H1 (cell line): ENCODE measurements around the gene TTI1. TPM values are rescaled to one million over a fixed set of nuclear protein-coding genes. Genes with fewer than 3 reads are reported as not detected.

ENCODE experiments used
- CTCF ChIA-PET: fragments of 300-600 bp; sonication (Branson Sonifier 250); formaldehyde crosslinking; loops from one replicate; lab custom pipeline; 2021; ENCODE audit not compliant: partially characterized antibody; lab: Charles Lee
- POLR2A ChIA-PET: fragments of 300-600 bp; sonication (Branson Sonifier 250); formaldehyde crosslinking; loops from one replicate; lab custom pipeline; 2021; ENCODE audit warnings: inconsistent platforms; ENCODE audit not compliant: partially characterized antibody; lab: Charles Lee
- DNase-seq, 2 experiments: peaks; one replicate each; pipeline versions ENCODE4 v3.0.0 to v3.0.0-alpha.2; 2010 to 2022; ENCODE audit warnings: low spot score in 2 of 2, low read depth in 1 of 2, mixed read lengths in 1 of 2
- FAIRE-seq: peaks from 2 replicates; lab custom pipeline; 2011; peaks lifted over from hg19 to GRCh38; lab: Jason Lieb, UNC
- H2AFZ ChIP-seq: 2 replicates; pipeline ENCODE4 v1.8.1; 2012; ENCODE audit warnings: low read length, inconsistent platforms
- H2AK5ac ChIP-seq: 2 replicates; pipeline ENCODE4 v1.6.1; 2013; ENCODE audit warnings: low read depth, low read length
- H2BK120ac ChIP-seq: replicated peaks from 2 replicates; pipeline ENCODE3; 2013; ENCODE audit warnings: low read depth, low read length, inconsistent platforms
- H2BK12ac ChIP-seq: 2 replicates; pipeline ENCODE4 v1.6.1; 2013; ENCODE audit warnings: low read depth, low read length
- H2BK15ac ChIP-seq: 2 replicates; pipeline ENCODE4 v1.6.1; 2013; ENCODE audit warnings: low read length
- H2BK20ac ChIP-seq: 2 replicates; pipeline ENCODE4 v1.6.1; 2013; ENCODE audit warnings: low read length
- H2BK5ac ChIP-seq: 2 replicates; pipeline ENCODE4 v1.6.1; 2013; ENCODE audit warnings: low read depth, low read length
- H3K14ac ChIP-seq: 2 replicates; pipeline ENCODE4 v1.6.1; 2013; ENCODE audit warnings: inconsistent platforms; ENCODE audit not compliant: insufficient read length
- H3K18ac ChIP-seq: 2 replicates; pipeline ENCODE4 v1.6.1; 2013; ENCODE audit warnings: low read length; ENCODE audit errors: extremely low read depth
- H3K23ac ChIP-seq: 2 replicates; pipeline ENCODE4 v1.6.1; 2013; ENCODE audit warnings: inconsistent platforms; ENCODE audit not compliant: insufficient read length
- H3K23me2 ChIP-seq: 2 replicates; pipeline ENCODE4 v1.6.1; 2013; ENCODE audit warnings: low read depth, low read length
- H3K27ac ChIP-seq: 2 replicates; pipeline ENCODE4 v1.6.1; 2011; ENCODE audit warnings: low read depth, low read length, inconsistent platforms
- H3K27me3 ChIP-seq, 4 experiments: replicated peaks in 1 of 4; 1 replicate in 1 of 4; 2 replicates in 3 of 4; pipeline versions ENCODE4 v1.6.1 to v1.8.1; 2011 to 2013; ENCODE audit warnings: low read length in 3 of 4, mild to moderate bottlenecking in 3 of 4, inconsistent platforms in 2 of 4, mixed read lengths in 2 of 4, moderate library complexity in 1 of 4; ENCODE audit not compliant: control insufficient read depth in 3 of 4, insufficient read depth in 3 of 4; ENCODE audit errors: extremely low read depth in 1 of 4
- H3K36me3 ChIP-seq, 4 experiments: 2 replicates each; pipeline versions ENCODE4 v1.6.1 to v1.8.1; 2011 to 2013; ENCODE audit warnings: mild to moderate bottlenecking in 4 of 4, low read length in 3 of 4, moderate library complexity in 2 of 4, control low read depth in 1 of 4, inconsistent platforms in 1 of 4; ENCODE audit not compliant: insufficient read depth in 4 of 4, control insufficient read depth in 2 of 4
- H3K4ac ChIP-seq: replicated peaks from 2 replicates; pipeline ENCODE3; 2013; ENCODE audit warnings: low read length, low read depth, mixed read lengths, inconsistent platforms; ENCODE audit not compliant: insufficient read length
- H3K4me1 ChIP-seq, 4 experiments: replicated peaks in 1 of 4; 1 replicate in 1 of 4; 2 replicates in 3 of 4; pipeline versions ENCODE4 v1.6.1 to v1.8.1; 2011 to 2013; ENCODE audit warnings: low read length in 3 of 4, inconsistent platforms in 2 of 4, mixed read lengths in 1 of 4; ENCODE audit not compliant: insufficient read depth in 4 of 4, control insufficient read depth in 3 of 4
- H3K4me2 ChIP-seq, 2 experiments: 2 replicates each; pipeline versions ENCODE4 v1.6.1 to v1.8.1; 2011 to 2013; ENCODE audit warnings: low read depth in 2 of 2, low read length in 2 of 2, control low read depth in 1 of 2, inconsistent platforms in 1 of 2, mild to moderate bottlenecking in 1 of 2; ENCODE audit not compliant: insufficient read depth in 1 of 2
- H3K4me3 ChIP-seq, 4 experiments: fragments of 200-600, 300-600 bp in 1 of 4; sonication (generic), shearing (Covaris generic), sonication (Bioruptor Twin) in 1 of 4; 2 replicates each; pipeline versions ENCODE4 v1.5.1 to v1.8.1; 2011 to 2016; ENCODE audit warnings: low read length in 4 of 4, low read depth in 3 of 4, control low read depth in 2 of 4, inconsistent platforms in 2 of 4, mild to moderate bottlenecking in 2 of 4, mixed read lengths in 1 of 4, moderate library complexity in 1 of 4; ENCODE audit not compliant: insufficient read depth in 2 of 4; ENCODE audit errors: extremely low read depth in 1 of 4
- H3K56ac ChIP-seq: replicated peaks from 2 replicates; pipeline ENCODE3; 2013; ENCODE audit warnings: low read depth, mild to moderate bottlenecking, mixed read lengths, low read length, inconsistent platforms; ENCODE audit not compliant: insufficient read length
- H3K79me1 ChIP-seq: 2 replicates; pipeline ENCODE4 v1.6.1; 2013; ENCODE audit warnings: low read depth, low read length, control low read depth
- H3K79me2 ChIP-seq, 2 experiments: 2 replicates each; pipeline versions ENCODE4 v1.6.1 to v1.8.1; 2012 to 2013; ENCODE audit warnings: low read length in 2 of 2, mild to moderate bottlenecking in 2 of 2, inconsistent platforms in 1 of 2; ENCODE audit not compliant: insufficient read depth in 2 of 2, control insufficient read depth in 1 of 2
- H3K9ac ChIP-seq, 4 experiments: replicated peaks in 1 of 4; 1 replicate in 1 of 4; 2 replicates in 3 of 4; pipeline versions ENCODE4 v1.6.1 to v1.8.1; 2011 to 2013; ENCODE audit warnings: low read depth in 3 of 4, low read length in 3 of 4, control low read depth in 2 of 4, mild to moderate bottlenecking in 2 of 4, moderate library complexity in 2 of 4, inconsistent platforms in 1 of 4; ENCODE audit errors: extremely low read depth in 1 of 4
- H3K9me3 ChIP-seq, 2 experiments: 2 replicates each; pipeline versions ENCODE4 v1.6.1 to v1.8.1; 2012 to 2013; ENCODE audit warnings: mild to moderate bottlenecking in 2 of 2, moderate library complexity in 2 of 2, control low read depth in 1 of 2, inconsistent platforms in 1 of 2, low read depth in 1 of 2, low read length in 1 of 2, mixed read lengths in 1 of 2; ENCODE audit not compliant: insufficient read depth in 2 of 2
- H4K20me1 ChIP-seq, 2 experiments: replicated peaks in 1 of 2; 2 replicates each; pipeline versions ENCODE3 to v1.8.1; 2011 to 2013; ENCODE audit warnings: inconsistent platforms in 2 of 2, low read length in 2 of 2, mild to moderate bottlenecking in 1 of 2; ENCODE audit not compliant: insufficient read depth in 2 of 2, control insufficient read depth in 1 of 2
- H4K5ac ChIP-seq: 2 replicates; pipeline ENCODE4 v1.6.1; 2013; ENCODE audit warnings: low read length, low read depth, mixed read lengths, inconsistent platforms; ENCODE audit not compliant: insufficient read length
- H4K8ac ChIP-seq: 2 replicates; pipeline ENCODE4 v1.8.0; 2013; ENCODE audit warnings: mild to moderate bottlenecking, moderate library complexity, low read length, inconsistent platforms; ENCODE audit not compliant: insufficient read depth; ENCODE audit errors: extremely low read depth
- H4K91ac ChIP-seq: replicated peaks from 2 replicates; pipeline ENCODE3; 2013; ENCODE audit warnings: low read length, mixed read lengths, inconsistent platforms; ENCODE audit not compliant: insufficient read length
- CEBPB ChIP-seq: IDR thresholded peaks from 2 replicates; pipeline ENCODE4 v1.6.1; 2012; ENCODE audit warnings: low read depth, low read length
- EP300 ChIP-seq, 2 experiments: IDR thresholded peaks; 1 replicate in 1 of 2; 2 replicates in 1 of 2; pipeline ENCODE4 v1.6.1; 2011 to 2012; ENCODE audit warnings: low read depth in 2 of 2, low read length in 2 of 2, mild to moderate bottlenecking in 2 of 2, borderline replicate concordance in 1 of 2, inconsistent platforms in 1 of 2, moderate library complexity in 1 of 2
- HDAC2 ChIP-seq, 2 experiments: fragments of 300-600 bp in 1 of 2; sonication (generic) in 1 of 2; IDR thresholded peaks; 2 replicates each; pipeline ENCODE4 v1.6.1; 2011 to 2012; ENCODE audit warnings: low read depth in 2 of 2, low read length in 2 of 2, mild to moderate bottlenecking in 2 of 2, moderate library complexity in 2 of 2, borderline replicate concordance in 1 of 2, inconsistent platforms in 1 of 2
- POU5F1 ChIP-seq: IDR thresholded peaks from 2 replicates; pipeline ENCODE4 v1.6.1; 2011; ENCODE audit warnings: low read depth, mild to moderate bottlenecking, low read length, moderate library complexity
- WGBS, 2 experiments: shearing (Covaris generic) in 1 of 2; methylation state at CpG; one replicate each; pipeline versions ENCODE4 v1.1.6 to v1.1.7; 2013 to 2015; ENCODE audit warnings: low lambda C conversion rate in 2 of 2, mixed read lengths in 2 of 2, inconsistent platforms in 1 of 2, low coverage in 1 of 2, missing lambda C conversion rate in 1 of 2; ENCODE audit not compliant: insufficient replicate concordance in 2 of 2, insufficient coverage in 1 of 2, insufficient read length in 1 of 2; ENCODE audit errors: extremely low coverage in 1 of 2, missing lambda C conversion rate in 1 of 2; 5-methylcytosine and 5-hydroxymethylcytosine counted together
- polyA plus RNA-seq, 7 experiments: library from polyadenylated mRNA; depleted of rRNA in 3 of 7; stranded (reverse) in 5 of 7; unstranded in 2 of 7; fragments of >200 nt in 5 of 7; fragments of 200-250 nt in 2 of 7; gene quantifications; 1 replicate in 5 of 7; 2 replicates in 1 of 7; 4 replicates in 1 of 7; pipeline versions ENCODE4 v1.2.1 to v1.2.3, GENCODE V29; 2011 to 2013; ENCODE audit warnings: missing spikeins in 2 of 7, mixed read lengths in 2 of 7
- total RNA-seq: library from RNA; stranded (reverse); fragmentation: NEBNext Ultra II Directional; extraction: Animal tissue kit (Norgen Biotek cat#: 25700); gene quantifications from 2 replicates; pipeline ENCODE4 v1.2.1, GENCODE V29; 2021
- TF ChIP-seq, protein P1 (sequence below): IDR thresholded peaks from 2 replicates; pipeline ENCODE4 v1.6.1; 2012; ENCODE audit warnings: low read length, inconsistent platforms

Gene TTI1
- total and polyA plus RNA-seq, 2 of the 8 experiments (the other 6 are each of a cell fraction or from before 2014, with no cell fraction given): 34.1 to 47.0 TPM

DNA sequence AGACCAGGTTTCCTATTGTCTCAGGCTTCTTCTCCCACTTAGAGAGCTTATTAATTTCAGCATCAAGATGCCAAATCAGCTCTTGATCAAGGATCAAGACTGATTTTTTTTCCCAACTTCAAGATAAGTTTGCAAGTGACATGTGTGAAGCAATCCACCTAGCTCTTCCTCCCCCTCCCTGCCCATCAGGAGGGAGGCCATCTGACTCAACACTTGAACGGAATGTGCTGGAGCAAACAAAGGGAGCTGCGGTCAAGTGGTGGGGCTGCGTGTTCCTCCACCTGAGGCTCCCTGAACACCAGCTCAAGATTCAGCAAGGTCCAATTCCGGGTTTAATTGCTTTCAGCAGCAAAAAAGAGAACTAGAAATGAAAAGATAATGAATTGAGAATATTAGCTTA lies 38.7 kb downstream of the TTI1 start:
- H3K23ac ChIP-seq: no peak overlapping the region
- no peak overlapping the region for H3K9ac ChIP-seq
- no peak for FAIRE-seq
- peaks cover 3 to 10% of the 10 kb centered on the region in 2 experiments for H4K20me1 ChIP-seq
- no peak overlapping the region for H4K8ac ChIP-seq
- H3K9me3 ChIP-seq: no peaks in the 10 kb centered on the region
- no peak overlapping the region for H3K18ac ChIP-seq
- H3K27me3 ChIP-seq: no peaks in the 10 kb centered on the region
- POLR2A ChIA-PET: interaction anchor here (0.7 kb wide), 1 partner anchor 662 kb away, joined by 3 read pairs; no protein-coding TSS in a partner anchor
- H3K56ac ChIP-seq: no peak overlapping the region
- no peaks in the 10 kb centered on the region; the same call in 1 of the 2 replicates for H3K79me1 ChIP-seq
- no peaks in the 10 kb centered on the region for H3K23me2 ChIP-seq
- no peak overlapping the region for H4K5ac ChIP-seq
- no peaks in the 10 kb centered on the region; a peak in 2 of 7 replicates for H3K4me1 ChIP-seq
- CTCF ChIA-PET: interaction anchor here (0.9 to 5.3 kb wide), 14 partner anchors 11 to 432 kb away, joined by 3 to 32 read pairs (median 8); partner anchors contain the start of gene VSTM2L
- H3K36me3 ChIP-seq: peaks cover 12 to 62% (median 43%) of the 10 kb centered on the region in 4 experiments
- H3K4me3 ChIP-seq: no peak overlapping the region
- H2BK15ac ChIP-seq: no peak overlapping the region
- H2AFZ ChIP-seq: no peak overlapping the region
- no peaks in the 10 kb centered on the region for H3K79me2 ChIP-seq
- no peak for DNase-seq
- no peak overlapping the region for H2BK5ac ChIP-seq
- no peak overlapping the region for H2BK12ac ChIP-seq
- no peak overlapping the region for H3K27ac ChIP-seq
- no peak overlapping the region for H2AK5ac ChIP-seq
- H2BK120ac ChIP-seq: no peak overlapping the region
- no peak overlapping the region for H4K91ac ChIP-seq
- 95% methylated on average over 4 of the region's 4 CpGs; no CpG with 5 or more reads in 1 of the 2 experiments for WGBS, 2 experiments
- TF ChIP-seq EP300 (IDR thresholded peaks at IDR 0.05; ENCODE audit: borderline replicate concordance in 1 of 2, low read depth in 2 of 2, low read length in 2 of 2) (no peak), POU5F1 (no peak), CEBPB (0 out of 2 replicates have a peak, but pooled peaks have one; percentile 8), HDAC2 (IDR thresholded peaks at IDR 0.05; ENCODE audit: borderline replicate concordance in 1 of 2, low read depth in 2 of 2, low read length in 2 of 2) (no peak)
- TF ChIP-seq, protein P1, sequence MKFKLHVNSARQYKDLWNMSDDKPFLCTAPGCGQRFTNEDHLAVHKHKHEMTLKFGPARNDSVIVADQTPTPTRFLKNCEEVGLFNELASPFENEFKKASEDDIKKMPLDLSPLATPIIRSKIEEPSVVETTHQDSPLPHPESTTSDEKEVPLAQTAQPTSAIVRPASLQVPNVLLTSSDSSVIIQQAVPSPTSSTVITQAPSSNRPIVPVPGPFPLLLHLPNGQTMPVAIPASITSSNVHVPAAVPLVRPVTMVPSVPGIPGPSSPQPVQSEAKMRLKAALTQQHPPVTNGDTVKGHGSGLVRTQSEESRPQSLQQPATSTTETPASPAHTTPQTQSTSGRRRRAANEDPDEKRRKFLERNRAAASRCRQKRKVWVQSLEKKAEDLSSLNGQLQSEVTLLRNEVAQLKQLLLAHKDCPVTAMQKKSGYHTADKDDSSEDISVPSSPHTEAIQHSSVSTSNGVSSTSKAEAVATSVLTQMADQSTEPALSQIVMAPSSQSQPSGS: no peak
- H3K4me2 ChIP-seq: no peak overlapping the region
- H3K4ac ChIP-seq: no peak overlapping the region
- H3K14ac ChIP-seq: no peak overlapping the region
- H2BK20ac ChIP-seq: no peak overlapping the region
